Activated CD4-positive, alpha-beta T cell treated with anti-CD3 and anti-CD28 coated beads, Interleukin-2, amount 50 U/mL, for 16 hours (primary cell): Measurements from ENCODE around the gene SUPT6H.
A peak's percentile ranks its signal among the peaks of the same experiment; 100 is the strongest.
"Not testable (repeated sequence)": the region's sequence is repeated elsewhere in the genome, so short reads cannot be mapped to it uniquely, and the experiment has no call there.

Source experiments
- DNase-seq: peaks from one replicate; pipeline ENCODE4 v3.0.0-alpha.2; 2020

SUPT6H gene

DNA sequence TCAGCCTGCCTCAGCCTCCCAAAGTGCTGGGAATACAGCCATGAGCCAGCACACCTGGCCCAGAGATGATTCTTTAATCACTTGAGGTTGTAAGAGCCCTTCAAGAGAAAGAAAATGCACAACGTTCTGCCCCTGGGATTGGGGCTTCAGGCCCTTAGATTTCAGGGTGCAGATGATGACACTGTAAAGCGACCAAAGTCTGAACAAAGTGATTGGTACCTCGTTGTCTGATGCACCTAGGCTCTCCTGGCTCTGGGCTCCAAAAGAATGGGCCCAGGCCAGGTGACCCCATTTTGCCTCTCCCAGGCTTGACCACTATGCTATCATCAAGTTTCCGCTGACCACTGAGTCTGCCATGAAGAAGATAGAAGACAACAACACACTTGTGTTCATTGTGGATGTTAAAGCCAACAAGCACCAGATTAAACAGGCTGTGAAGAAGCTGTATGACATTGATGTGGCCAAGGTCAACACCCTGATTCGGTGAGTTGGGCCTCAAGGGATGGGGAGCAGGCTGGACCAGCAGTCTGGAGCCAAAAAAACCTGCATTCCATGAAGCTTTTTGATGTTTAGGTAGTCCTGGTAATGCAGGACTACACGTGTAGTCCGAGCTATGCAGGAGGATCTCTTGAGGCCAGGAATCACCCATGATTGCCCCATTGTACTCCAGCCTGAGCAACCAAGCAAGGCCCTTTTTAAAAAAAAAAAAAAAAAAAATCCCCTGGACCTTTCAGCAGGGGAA is 60.6 kb downstream of the SUPT6H start:
- DNase-seq: no peak

DNA sequence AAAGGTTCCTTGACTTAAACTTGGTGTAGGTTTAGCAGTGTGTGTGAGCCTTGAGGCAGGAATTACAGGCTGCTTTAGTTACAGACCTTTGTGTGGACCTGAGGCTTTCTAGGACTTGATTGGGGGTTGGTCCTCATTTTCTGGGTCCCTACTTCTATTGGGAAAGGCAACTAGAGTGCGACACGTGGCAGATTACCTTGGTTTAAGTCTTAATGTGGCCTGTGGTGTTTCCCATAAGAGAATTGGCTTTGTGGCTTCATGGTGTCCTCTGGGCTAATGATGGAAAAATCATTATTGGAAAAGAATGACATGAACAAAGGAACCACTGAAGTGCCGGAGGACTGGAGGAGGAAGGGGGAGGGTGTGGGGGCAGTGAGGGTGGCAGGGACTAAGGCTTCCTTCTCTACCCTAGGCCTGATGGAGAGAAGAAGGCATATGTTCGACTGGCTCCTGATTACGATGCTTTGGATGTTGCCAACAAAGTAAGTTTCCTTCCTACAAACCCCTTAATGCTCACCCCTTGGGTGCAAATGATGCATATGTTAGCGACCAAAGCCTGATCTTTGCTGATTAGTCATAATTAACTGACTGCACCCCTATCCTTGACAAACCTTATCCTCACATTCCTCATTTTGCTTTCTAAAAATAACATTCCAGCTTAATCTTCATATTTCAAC is 61.3 kb downstream of the SUPT6H start:
- DNase-seq: no peak

DNA sequence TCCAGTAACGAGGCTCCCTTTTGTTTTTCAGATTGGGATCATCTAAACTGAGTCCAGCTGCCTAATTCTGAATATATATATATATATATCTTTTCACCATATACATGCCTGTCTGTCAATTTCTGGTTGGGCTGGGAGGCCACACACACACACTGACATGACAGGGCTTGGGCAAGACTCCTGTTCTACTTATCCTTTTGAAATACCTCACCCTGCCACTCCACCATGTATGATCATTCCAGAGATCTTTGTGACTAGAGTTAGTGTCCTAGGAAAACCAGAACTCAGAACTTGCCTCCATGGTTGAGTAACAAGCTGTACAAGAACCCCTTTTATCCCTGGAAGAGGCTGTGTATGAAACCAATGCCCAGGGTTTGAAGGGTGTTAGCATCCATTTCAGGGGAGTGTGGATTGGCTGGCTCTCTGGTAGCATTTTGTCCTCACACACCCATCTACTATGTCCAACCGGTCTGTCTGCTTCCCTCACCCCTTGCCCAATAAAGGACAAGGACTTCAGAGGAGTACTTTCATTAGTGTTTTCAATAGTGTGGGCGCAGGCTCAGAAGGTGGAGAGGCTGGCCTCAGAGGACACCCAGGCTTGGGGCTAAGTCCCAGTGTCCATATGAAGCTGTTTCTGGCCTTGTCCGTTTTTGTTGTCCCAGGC is 62.0 kb downstream of the SUPT6H start:
- DNase-seq: not testable (repeated sequence)

DNA sequence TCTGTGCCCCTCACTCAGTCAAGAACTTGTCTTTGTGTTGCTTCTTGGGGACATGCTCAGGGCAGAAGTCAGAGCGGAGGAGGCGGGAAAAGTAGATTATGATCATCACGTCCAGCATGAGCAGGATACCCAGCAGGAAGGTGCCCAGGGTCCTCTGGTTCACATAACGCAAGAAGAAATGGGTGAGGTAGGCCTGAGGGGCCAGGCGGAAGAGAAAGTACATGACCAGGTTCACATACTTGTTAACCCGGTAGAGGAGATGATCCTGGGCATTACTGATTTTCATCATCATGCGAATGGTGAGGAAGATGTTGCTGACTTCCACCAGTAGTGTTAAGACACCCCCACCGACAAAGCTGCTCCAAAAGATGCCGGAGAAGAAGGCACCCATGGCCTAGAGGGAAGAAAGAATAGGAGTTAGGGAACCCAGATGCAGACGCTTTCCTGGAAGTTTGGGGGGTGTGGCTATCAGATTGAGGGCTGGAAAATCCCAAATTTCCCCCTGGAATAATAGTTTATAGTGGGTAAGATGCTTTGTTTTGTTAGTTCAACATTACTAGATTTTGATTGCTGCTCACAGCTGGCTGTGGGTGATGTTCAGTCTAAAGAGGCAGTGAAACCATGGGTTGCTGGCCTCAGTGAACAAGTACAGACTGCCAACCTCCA is 62.6 kb downstream of the SUPT6H start:
- DNase-seq: no peak

DNA sequence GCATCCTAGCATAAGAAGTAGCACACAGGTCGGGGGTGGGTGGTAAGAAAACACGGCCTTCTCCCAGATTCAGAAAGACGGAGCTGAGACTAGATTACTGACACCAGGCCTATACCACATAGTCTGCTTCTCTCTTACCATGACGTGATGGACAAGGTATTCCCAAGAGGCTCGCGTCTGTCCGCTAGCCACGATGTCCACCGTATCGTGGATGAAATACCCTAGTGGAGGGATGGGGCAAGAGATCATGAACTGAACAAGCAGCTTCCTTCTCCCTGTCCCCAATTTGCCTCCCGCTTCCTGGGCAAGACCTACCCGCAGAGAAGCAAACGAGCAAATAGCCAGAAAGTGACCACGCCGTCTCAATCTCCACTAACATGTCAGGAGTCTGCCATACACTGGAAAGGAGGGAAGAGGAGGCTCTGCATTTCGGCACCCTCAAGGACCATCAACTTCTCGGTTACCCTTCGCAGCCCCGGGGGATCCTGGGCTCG is 63.2 kb downstream of the SUPT6H start:
- DNase-seq: no peak

DNA sequence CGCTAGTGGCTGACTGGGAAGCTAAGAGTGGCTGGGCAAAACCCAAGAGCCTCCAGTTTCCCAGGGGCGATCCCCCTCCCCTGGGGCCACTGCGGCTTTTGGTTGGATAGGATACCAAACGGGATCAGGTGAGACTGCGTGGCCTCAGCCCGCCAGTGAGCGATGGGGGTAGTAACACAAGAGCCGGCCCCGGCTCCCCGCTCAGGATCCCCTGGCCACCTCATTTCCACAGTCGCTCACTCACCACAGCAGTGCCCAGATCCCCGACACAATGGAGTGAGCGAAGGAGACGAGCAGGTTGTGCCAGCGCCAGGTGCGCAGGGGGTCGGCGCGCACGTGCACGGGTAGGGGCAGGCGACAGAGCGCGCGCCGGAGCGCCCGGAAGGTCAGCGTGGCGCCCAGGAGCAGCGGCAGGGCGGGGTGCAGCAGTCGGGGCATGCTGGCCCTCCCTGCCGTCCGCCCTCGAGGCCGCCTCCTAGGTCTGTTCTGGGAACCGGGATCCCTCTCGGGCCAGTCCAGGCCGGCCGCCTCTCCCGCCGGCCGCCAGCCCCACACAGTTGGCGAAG is 63.7 kb downstream of the SUPT6H start:
- peak; percentile 77 for DNase-seq

DNA sequence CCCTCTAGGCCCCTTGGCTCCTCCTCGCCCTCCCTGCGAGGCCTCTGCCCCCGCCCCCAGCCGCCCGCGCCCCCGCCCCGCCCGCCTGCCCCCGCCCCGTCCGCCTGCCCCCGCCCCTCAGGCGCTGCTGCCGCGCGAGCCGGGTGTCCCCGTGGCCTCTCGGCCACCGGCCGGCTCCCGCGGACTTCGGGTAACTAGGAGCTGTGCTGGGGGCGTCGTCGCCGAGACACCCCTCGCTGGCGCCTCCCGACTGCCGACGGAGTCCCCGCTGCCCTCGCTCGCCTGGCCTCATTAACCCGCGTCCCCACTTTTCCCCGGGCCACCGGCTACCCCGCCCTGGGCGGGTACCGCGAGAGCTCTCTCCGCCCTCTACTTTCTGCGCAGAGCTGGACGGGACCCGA is 64.2 kb downstream of the SUPT6H start, which contains the start of gene TLCD1:
Gene TLCD1 (minus strand): TSS at position 8 of the 401 bp plus-strand sequence. CDS start 136 bp downstream, outside the sequence.
- DNase-seq: peak; percentile 80

DNA sequence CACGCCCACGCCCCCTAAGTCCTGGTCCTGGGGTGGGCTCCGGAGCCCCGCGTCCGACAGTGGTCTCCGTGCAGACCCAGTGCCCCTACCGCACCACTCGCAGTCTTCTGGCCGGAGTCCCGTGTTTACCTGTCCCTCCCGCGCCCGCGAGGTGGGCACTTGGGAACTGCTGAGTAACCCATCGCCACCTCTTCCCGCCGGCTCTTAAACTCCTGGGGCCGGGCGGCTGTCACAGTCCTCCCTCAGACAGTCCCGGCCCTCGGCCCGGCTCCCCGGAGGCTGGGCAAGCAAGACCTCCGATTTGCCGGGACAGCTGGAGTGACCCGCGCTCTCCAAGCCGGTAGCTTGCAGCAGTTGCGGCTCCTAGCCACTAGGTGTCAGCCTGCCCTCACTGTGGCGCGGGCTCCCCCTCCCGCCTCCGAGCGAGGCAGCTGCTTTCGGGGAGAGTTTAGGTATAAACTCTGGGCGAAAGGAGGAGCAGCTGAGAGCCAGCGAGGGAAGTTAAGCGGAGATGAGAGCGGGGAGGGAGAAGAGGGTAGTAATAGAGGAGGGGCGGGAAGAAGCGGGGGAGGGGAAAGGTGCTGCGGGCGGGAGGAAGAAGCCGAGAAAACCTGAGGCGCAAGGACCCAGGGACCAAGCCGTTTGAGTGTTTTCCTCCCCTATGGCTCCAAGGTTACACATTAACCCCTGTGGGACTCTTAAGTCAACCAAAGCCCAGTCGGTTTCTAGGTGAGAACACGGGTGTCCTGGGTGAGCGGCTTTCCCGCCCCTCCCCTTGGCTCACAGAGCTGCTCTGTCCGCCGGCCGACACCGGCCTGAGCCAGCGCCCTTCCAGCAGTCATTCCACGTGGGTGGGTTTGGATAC is 64.9 kb downstream of the SUPT6H start:
- DNase-seq: peak; percentile 96

DNA sequence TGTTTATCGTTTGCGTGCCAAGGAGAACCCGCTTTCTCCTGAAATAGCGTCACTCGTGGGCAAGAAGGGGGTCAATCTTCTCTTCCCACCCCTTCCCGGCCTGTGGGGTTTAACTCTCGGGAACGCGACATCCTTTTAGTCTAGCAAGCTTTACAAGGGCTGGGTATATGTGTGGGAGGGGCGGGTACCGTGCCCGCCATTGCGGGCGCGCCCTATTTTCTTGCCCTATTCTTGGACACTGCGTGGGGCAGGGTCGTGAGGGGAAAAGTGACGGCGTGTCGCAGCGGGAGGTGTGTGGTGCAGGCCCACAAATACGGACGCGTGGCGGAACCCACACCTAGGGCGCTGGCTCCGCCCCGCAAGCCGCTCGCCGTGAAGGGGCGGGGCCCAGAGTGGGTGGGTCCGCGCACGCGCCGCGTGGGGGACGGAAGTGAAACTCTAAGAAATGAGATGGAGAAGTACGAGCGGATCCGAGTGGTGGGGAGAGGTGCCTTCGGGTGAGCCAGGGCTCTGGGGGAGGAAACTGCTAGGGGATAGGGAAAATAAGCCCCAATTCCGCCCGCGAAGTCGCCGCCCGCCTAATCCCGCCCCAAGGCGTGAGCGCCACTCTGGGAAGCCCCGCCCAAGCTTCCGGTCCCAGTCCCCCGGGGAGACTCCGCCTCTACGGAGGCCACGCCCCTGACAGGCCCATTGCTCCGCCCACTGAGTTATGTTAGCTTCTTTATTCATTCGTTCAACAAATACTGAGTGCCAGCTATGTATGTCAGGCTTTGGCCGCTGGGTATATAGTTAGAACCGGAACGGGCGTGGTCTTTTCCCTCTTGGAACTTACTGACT is 66.6 kb downstream of the SUPT6H start, which contains the start of gene NEK8:
Gene NEK8 (plus strand): TSS at position 425 of the 837 bp plus-strand sequence. CDS start 26 bp downstream, at position 451.
- DNase-seq: peak; percentile 97

DNA sequence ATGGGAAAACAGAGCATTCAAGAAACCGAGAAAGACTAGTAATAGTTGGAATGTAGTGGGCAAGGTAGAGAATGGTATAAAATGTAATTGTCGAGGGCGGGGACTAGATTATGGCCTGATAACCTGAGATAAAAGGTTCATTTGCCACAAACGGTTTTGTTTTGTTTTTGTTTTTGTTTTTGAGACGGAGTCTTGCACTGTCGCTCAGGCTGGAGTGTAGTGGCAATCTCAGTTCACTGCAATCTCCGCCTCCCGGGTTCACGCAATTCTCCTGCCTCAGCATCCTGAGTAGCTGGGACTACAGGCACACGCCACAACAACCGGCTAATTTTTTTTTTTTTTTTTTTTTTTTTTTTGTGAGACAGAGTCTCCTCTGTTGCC is 67.9 kb downstream of the SUPT6H start:
- no peak for DNase-seq

DNA sequence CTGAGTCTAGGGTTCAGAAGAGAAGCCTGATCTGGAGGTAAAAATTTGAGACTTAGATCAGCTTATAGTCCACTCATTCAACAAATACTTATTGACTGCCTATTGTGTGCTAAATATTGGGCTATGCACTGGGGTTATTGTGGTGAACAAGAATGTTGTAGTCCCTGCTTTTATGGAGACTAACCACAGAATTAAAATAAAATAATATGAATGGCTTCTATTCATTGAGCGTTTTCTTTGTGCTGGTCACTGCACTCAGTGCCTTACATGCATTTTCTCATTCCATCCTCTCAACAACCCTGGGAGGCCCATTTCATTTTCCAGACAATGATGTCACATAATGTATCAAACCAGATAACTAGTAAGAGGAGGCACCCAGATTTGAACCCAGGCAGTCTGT is 71.3 kb downstream of the SUPT6H start:
- DNase-seq: no peak

DNA sequence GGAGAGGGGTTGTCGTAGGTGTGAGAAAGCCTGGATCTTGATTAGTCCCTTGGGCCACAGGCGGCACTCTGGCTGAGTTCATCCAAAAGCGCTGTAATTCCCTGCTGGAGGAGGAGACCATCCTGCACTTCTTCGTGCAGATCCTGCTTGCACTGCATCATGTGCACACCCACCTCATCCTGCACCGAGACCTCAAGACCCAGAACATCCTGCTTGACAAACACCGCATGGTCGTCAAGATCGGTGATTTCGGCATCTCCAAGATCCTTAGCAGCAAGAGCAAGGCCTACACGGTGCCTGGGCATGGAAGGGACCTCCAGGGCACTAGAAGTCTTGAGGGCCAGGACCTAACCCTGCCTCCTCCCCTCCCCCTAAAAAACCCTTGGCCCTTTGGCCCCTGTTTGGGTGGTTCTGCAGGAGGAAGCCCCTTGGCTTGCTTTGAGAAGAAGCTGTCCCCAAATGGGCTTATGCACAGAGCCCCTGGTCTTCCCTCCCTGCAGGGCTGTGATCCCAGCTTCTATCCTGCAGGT is 72.8 kb downstream of the SUPT6H start:
- no peak for DNase-seq

DNA sequence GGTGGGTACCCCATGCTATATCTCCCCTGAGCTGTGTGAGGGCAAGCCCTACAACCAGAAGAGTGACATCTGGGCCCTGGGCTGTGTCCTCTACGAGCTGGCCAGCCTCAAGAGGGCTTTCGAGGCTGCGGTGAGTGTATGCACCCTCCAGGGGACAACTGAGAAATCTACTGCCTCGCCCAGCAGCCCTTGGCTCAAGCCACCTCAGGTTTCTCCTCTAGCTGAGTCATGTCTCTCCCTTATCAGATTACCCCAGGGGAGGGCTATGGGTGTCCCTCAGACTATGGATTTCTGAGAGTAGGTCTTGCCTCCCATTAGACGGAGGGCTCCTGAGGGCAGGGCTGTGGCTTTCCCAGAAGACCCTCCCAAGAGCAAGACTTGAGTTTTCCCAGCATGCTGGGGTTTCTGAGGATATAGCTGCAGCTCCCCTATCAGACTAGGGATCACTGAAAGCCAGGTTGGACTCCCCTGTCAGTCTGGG is 73.3 kb downstream of the SUPT6H start:
- no peak for DNase-seq

DNA sequence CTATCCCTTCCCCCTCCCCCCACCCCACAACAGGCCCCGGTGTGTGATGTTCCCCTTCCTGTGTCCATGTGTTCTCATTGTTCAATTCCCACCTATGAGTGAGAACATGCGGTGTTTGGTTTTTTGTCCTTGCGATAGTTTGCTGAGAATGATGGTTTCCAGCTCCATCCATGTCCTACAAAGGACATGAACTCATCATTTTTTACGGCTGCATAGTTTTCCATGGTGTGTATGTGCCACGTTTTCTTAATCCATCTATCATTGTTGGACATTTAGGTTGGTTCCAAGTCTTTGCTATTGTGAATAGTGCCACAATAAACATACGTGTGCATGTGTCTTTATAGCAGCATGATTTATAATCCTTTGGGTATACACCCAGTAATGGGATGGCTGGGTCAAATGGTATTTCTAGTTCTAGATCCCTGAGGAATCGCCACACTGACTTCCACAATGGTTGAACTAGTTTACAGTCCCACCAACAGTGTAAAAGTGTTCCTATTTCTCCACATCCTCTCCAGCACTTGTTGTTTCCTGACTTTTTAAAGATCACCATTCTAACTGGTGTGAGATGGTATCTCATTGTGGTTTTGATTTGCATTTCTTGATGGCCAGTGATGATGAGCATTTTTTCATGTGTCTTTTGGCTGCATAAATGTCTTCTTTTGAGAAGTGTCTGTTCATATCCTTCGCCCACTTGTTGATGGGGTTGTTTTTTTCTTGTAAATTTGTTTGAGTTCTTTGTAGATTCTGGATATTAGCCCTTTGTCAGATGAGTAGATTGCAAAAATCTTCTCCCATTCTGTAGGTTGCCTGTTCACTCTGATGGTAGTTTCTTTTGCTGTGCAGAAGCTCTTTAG is 74.1 kb downstream of the SUPT6H start:
- not testable (repeated sequence) for DNase-seq

DNA sequence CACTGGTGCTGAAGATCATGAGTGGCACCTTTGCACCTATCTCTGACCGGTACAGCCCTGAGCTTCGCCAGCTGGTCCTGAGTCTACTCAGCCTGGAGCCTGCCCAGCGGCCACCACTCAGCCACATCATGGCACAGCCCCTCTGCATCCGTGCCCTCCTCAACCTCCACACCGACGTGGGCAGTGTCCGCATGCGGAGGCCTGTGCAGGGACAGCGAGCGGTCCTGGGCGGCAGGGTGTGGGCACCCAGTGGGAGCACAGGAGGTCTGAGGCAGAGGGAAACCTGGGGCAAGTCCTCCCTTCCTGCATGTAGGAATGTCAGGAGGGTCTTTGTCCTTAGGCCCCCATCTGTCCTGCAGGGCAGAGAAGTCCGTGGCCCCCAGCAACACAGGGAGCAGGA is 75.3 kb downstream of the SUPT6H start:
- DNase-seq: no peak

DNA sequence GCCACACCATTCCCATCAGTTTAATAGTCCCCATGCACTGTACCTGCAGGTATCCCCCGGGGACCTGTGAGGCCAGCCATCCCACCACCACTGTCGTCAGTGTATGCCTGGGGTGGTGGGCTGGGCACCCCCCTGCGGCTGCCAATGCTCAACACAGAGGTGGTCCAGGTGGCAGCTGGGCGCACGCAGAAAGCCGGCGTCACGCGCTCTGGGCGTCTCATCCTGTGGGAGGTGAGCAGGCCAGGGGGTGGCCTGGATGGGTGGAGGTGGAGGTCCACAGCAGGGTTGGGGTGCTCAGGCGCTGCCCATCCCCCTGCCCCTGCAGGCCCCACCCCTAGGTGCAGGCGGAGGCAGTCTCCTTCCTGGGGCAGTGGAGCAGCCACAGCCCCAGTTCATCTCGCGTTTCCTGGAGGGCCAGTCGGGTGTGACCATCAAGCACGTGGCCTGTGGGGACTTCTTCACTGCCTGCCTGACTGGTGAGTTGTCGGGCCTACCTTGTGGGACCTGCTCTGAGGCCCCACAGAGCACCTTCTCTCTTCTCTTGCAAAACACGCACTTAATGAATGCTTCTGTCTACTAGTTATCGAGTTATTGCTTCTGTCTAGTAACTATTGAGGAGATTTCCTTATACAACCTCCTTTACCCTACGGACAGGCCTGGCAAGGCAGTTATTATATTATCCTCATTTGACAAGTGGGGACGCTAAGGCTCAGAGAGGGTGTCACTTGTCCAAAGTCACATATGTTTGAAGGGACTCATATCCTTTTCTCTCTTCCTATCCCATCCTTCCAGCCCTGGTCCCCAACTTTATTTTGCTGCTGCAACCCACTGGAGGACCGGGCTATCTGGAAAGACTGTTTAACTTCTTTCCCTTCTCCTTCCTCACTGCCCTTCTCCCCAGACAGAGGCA is 76.0 kb downstream of the SUPT6H start:
- no peak for DNase-seq

DNA sequence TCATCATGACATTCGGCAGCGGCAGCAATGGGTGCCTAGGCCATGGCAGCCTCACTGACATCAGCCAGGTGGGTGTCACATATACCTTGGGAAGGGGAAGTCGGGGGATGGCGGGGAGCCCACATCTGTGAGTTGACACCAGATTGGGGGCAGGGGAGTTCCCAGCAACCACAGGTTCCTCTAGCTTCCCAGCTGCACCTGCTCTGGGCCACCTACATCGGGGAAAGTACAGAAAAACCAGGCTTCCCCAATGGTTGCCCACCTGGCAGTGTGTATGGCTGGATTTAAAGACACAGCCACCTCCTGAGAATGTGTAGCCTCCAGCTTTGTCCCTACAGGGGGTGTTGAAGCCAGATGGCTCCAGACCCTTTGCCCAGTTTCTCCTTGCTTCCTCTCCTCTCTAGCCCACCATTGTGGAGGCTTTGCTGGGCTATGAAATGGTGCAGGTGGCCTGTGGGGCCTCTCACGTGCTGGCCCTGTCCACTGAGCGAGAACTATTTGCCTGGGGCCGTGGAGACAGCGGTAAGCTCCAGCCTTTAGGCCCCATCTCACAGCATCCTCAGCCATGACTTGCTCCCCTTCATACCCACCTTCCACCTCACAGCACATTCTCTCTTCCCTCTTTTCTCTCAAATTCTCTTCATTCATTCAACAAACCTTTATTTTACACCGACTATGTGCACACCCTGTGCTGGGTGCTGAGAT is 76.8 kb downstream of the SUPT6H start:
- DNase-seq: no peak
